Measurements from ENCODE around the gene PDZK1IP1. TPM values are rescaled to one million over a fixed set of nuclear protein-coding genes. Genes with fewer than 3 reads are reported as not detected.

The PDZK1IP1 gene
- total RNA-seq, 3 donors from 2014 or later = 2.2 to 69.4 (median 42.3) TPM

GRCh38 chr1:47178020-47178419 is 11.8 kb downstream of the PDZK1IP1 start:
- no peaks in the 10 kb centered on the region for H3K27me3 ChIP-seq

GRCh38 chr1:47175227-47175934 is 14.5 kb downstream of the PDZK1IP1 start:
- Histone ChIP-seq H3K36me3 (no peaks in the 10 kb centered on the region), H3K9me3 (no peaks in the 10 kb centered on the region), H3K27ac (no peak overlapping the region), H3K4me1 (peaks cover 0 to 7% of the 10 kb centered on the region in 2 donors), H3K27me3 (no peaks in the 10 kb centered on the region), H3K4me3 (no peak overlapping the region)
- intact Hi-C loops (cut with DNase I; ENCODE audit: low total_unique reads) = no loop called here
- peak; percentile 93 to 98 (median 96) for TF ChIP-seq CTCF (IDR thresholded peaks at IDR 0.05)
- no peak for TF ChIP-seq POLR2AphosphoS5 (IDR thresholded peaks at IDR 0.05)
- no peak for DNase-seq (ENCODE audit: low spot score in 2 of 2)

More at GRCh38 chr1:47178020-47178419, 11.8 kb downstream of the PDZK1IP1 start:
- DNase-seq (ENCODE audit: low spot score in 2 of 2) = no peak
- intact Hi-C loops (cut with DNase I; ENCODE audit: low total_unique reads) = no loop called here
- Histone ChIP-seq H3K36me3 (no peaks in the 10 kb centered on the region), H3K4me3 (no peak overlapping the region), H3K27ac (no peak overlapping the region), H3K4me1 (peaks cover 0 to 10% of the 10 kb centered on the region in 2 donors), H3K9me3 (no peaks in the 10 kb centered on the region)
- TF ChIP-seq CTCF (IDR thresholded peaks at IDR 0.05) (no peak), POLR2AphosphoS5 (IDR thresholded peaks at IDR 0.05) (no peak), POLR2A (IDR thresholded peaks at IDR 0.05) (no peak)

- Histone ChIP-seq H3K36me3 (no peaks in the 10 kb centered on the region), H3K4me3 (no peak overlapping the region), H3K4me1 (no peaks in the 10 kb centered on the region), H3K27me3 (no peaks in the 10 kb centered on the region), H3K27ac (no peak overlapping the region), H3K9me3 (no peaks in the 10 kb centered on the region)
- intact Hi-C loops (cut with DNase I; ENCODE audit: low total_unique reads) = no loop called here
- DNase-seq (ENCODE audit: low spot score in 2 of 2) = no peak
- TF ChIP-seq CTCF (IDR thresholded peaks at IDR 0.05) (no peak), POLR2A (IDR thresholded peaks at IDR 0.05) (no peak), POLR2AphosphoS5 (IDR thresholded peaks at IDR 0.05) (no peak)
Measured at GRCh38 chr1:47174656-47175020, 15.2 kb downstream of the PDZK1IP1 start.

- intact Hi-C loops (cut with DNase I; ENCODE audit: low total_unique reads) = no loop called here
Measured at GRCh38 chr1:47172782-47173181, 17.1 kb downstream of the PDZK1IP1 start.

More at GRCh38 chr1:47172782-47173181, 17.1 kb downstream of the PDZK1IP1 start:
- H3K27ac ChIP-seq = no peak overlapping the region
- H3K4me1 ChIP-seq = no peaks in the 10 kb centered on the region
- H3K27me3 ChIP-seq = no peaks in the 10 kb centered on the region
- DNase-seq (ENCODE audit: low spot score in 2 of 2) = no peak
- H3K9me3 ChIP-seq = no peaks in the 10 kb centered on the region
- no peaks in the 10 kb centered on the region for H3K36me3 ChIP-seq
- H3K4me3 ChIP-seq = no peak overlapping the region
- TF ChIP-seq POLR2AphosphoS5 (IDR thresholded peaks at IDR 0.05) = no peak
- no peak for TF ChIP-seq POLR2A (IDR thresholded peaks at IDR 0.05)
- no peak for TF ChIP-seq CTCF (IDR thresholded peaks at IDR 0.05)
